ENCODE data around the gene PDS5B. TPM values are rescaled to one million over a fixed set of nuclear protein-coding genes. Genes with fewer than 3 reads are reported as not detected.

PDS5B gene
- total and polyA plus RNA-seq, 2 of the 8 experiments (the other 6 are each of a cell fraction or from before 2014, with no cell fraction given) = 5.5 to 54.6 TPM

DNA sequence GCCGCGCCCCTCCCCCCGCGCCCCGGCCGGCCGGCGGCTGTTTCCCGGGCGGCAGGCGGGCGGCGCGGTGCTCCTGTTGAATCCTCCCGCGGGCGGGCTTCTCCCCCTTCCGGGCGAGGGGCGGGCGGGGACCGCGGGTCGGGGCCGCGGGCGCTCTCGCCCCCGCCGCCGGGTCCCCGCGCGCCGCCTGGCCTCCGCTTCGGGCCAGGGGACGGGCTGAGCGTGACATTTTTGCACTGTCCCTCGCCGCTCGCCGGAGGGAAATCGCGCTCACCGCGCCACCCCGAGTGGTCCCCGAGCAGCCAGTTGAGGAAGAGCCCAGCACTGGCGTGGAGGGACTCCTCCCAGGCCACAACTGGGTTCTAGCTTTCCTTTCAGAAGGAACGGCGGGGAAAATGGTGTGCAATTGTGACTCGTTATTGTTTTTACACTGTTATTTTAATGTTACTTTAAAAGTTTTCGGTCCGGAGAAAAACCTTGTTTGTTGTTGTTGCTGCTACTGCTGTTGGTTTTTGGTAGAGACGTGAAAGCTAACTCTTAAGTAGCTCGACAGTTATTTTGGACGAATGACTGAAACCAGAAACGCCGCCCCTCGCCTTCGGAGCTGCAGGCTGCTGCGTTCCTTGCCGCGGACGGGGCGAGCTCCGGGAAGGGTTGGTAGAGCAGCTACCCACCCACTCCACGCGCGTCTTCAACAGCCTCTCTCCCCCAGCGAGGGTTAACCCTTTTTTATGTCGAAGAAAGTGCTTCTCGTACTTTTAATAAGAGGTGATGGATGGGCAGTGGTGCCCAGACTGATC lies 959 bp downstream of the PDS5B start (continued):
- TF ChIP-seq SAP30 (IDR thresholded peaks at IDR 0.05; ENCODE audit: insufficient read depth, insufficient replicate concordance, low read length) = peak; percentile 81
- TF ChIP-seq SP1 (IDR thresholded peaks at IDR 0.05; ENCODE audit: low read depth, low read length) = no peak
- no peak for TF ChIP-seq POU5F1 (IDR thresholded peaks at IDR 0.05; ENCODE audit: low read depth, low read length)
- no peak for TF ChIP-seq JUND (IDR thresholded peaks at IDR 0.05; ENCODE audit: low read length)
- TF ChIP-seq RBBP5 (IDR thresholded peaks at IDR 0.05; ENCODE audit: borderline replicate concordance, low read depth, low read length) = peak; percentile 40; the same call in 1 of the 2 replicates
- TF ChIP-seq TEAD4 (IDR thresholded peaks at IDR 0.05; ENCODE audit: low read depth, low read length) = no peak
- TF ChIP-seq CEBPB (IDR thresholded peaks at IDR 0.05; ENCODE audit: low read depth, low read length) = no peak
- TF ChIP-seq SIRT6 (IDR thresholded peaks at IDR 0.05; ENCODE audit: low read length) = no peak
- TF ChIP-seq KDM4A (IDR thresholded peaks at IDR 0.05; ENCODE audit: low read depth, low read length, severe bottlenecking) = peak; percentile 32
- TF ChIP-seq CBX8 (IDR thresholded peaks at IDR 0.05; ENCODE audit: borderline replicate concordance, low read depth, low read length) = no peak
- TF ChIP-seq NANOG (IDR thresholded peaks at IDR 0.05; ENCODE audit: insufficient read depth, low read depth, low read length, poor library complexity, severe bottlenecking) = no peak
- TF ChIP-seq TCF12 (IDR thresholded peaks at IDR 0.05; ENCODE audit: low read depth, low read length) = no peak
- TF ChIP-seq POLR2A (IDR thresholded peaks at IDR 0.05; ENCODE audit: control extremely low read depth in 1 of 2, low read depth in 2 of 2, low read length in 2 of 2) = no peak; a peak in 1 of 3 replicates
- no peak for TF ChIP-seq NRF1 (IDR thresholded peaks at IDR 0.05; ENCODE audit: low read depth, low read length)
- TF ChIP-seq CHD1 (IDR thresholded peaks at IDR 0.05; ENCODE audit: low read depth, low read length) = no peak

Data from H1 (cell line).